ENCODE data around the gene MAP3K3.

Gene MAP3K3

DNA sequence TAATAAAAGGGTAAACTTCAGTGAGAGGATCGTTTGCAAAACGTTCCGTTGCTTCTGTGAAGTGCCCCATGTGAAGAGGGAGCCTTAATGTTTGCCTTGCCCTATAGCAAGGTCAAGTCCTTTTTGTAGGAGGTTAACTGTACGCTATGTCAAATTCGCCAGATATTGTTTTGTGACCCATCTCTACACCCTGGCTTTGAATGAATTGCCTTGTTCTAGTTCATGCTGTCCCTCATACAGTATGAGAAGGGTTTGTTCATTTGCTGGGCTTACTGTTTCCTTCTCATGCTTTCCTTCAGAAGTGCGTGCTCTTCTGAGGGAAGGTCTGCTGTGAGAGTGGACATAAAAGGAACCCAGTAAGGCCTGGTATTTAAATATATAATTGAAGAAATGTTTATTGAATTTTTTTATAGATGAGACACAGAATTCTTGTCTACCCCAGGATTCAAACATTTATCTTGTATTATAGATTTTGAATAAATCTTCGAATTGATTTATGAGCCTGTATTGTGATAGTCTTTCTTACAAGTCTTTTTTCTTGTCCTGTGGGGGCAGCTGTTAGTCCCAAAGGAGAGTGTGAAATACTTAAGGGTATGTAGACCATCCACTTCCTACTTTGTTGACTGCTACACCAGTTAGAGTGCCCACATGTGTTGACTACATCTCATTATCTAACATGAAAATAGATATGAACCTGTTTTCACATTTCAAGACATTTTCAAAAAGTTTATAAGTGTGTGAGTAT lies 1.7 kb downstream of the MAP3K3 start:
- no peak for TF ChIP-seq ZFX (IDR thresholded peaks at IDR 0.05)
- TF ChIP-seq, protein P1, sequence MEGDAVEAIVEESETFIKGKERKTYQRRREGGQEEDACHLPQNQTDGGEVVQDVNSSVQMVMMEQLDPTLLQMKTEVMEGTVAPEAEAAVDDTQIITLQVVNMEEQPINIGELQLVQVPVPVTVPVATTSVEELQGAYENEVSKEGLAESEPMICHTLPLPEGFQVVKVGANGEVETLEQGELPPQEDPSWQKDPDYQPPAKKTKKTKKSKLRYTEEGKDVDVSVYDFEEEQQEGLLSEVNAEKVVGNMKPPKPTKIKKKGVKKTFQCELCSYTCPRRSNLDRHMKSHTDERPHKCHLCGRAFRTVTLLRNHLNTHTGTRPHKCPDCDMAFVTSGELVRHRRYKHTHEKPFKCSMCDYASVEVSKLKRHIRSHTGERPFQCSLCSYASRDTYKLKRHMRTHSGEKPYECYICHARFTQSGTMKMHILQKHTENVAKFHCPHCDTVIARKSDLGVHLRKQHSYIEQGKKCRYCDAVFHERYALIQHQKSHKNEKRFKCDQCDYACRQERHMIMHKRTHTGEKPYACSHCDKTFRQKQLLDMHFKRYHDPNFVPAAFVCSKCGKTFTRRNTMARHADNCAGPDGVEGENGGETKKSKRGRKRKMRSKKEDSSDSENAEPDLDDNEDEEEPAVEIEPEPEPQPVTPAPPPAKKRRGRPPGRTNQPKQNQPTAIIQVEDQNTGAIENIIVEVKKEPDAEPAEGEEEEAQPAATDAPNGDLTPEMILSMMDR (conservative IDR thresholded peaks at IDR 0.05): no peak
- no peak overlapping the region for H3K27ac ChIP-seq

DNA sequence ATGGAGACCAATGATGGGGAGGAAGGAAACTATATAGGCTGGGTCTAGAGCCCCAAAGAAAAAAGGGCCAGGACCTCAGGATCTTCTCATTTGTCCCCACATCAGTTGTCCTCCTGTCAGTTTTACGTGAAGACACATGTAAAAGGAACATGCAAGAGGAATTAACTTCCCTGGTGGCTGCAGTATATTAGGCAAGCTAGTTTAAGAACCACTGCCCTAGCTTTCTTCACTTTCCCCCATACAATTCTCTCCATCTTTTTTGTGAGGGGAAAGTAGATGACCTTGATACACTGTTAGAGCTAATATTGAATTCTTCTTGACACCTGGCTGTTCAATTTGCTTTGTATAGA lies 2.3 kb downstream of the MAP3K3 start:
- H3K27ac ChIP-seq: no peak overlapping the region
- no peak for TF ChIP-seq ZFX (IDR thresholded peaks at IDR 0.05)
- TF ChIP-seq, protein P1 (conservative IDR thresholded peaks at IDR 0.05): no peak

DNA sequence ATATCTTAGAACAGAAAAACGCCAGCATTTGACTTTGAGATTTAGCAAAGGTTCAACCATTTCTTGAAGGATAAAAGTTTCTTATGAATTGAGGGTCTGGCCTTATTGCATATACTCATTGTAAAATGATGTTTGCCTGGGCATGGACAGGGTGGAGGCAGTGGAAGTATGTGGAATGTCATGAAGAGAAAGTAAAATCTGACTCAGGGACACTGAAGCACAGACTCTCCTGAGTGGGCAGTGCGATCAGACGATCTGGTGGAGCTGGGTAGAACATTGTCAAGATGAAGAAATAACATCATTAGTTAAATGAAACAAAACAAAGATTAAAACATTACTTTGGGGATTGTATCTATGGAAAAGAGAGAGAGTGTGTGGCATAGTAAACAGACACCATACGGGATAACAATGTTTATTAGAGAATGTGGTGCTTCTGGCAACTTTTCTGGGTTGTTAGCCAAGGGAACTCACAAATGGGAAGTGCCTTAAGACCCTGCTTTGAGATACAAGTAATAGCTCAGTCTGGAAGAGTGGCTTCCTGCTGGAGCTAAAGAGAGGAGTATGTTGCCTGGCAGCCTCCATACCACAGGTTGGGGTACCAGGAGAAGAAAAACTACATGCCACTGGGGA lies 4.4 kb downstream of the MAP3K3 start:
- TF ChIP-seq, protein P1 (conservative IDR thresholded peaks at IDR 0.05): no peak
- no peak for TF ChIP-seq ZFX (IDR thresholded peaks at IDR 0.05)
- H3K27ac ChIP-seq: no peak overlapping the region

DNA sequence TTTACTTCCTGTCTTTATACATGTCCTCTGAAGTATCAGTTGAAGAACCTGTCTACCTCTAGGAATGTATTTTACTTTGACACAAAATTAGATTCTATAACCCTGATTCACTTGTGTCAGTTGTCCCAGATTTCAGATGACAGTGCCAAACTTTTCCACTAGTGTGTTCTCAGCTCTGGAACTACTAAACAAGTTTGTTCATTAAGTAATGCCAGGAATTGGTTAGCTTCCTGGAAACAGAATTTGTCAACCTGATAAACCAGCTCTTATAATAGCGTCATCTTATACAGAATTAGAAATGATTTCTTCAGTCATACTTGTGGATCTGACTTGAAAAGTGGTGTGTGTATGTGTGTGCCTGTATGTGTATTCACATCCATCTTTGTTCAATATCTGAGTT lies 7.4 kb downstream of the MAP3K3 start:
- TF ChIP-seq, protein P1 (conservative IDR thresholded peaks at IDR 0.05): no peak
- TF ChIP-seq ZFX (IDR thresholded peaks at IDR 0.05): no peak
- H3K27ac ChIP-seq: no peak overlapping the region

DNA sequence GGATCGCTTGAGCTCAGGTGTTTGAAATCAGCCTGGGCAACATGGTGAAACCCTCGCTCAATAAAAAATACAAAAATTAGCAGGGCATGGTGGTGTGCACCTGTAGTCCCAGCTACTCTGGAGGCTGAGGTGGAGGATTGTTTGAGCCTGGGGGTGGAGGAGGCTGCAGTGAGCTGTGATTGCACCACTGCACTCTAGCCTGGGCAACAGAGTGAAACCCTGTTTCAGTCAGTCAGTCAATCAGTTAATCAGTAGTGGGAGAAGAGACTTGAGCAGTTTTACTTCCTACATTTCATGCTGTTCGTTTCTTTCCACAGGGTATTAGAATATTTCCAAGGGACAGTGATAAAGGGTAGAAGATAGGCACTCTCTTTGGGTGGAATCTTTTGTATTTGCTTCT lies 8.8 kb downstream of the MAP3K3 start:
- H3K27ac ChIP-seq: no peak overlapping the region
- TF ChIP-seq ZFX (IDR thresholded peaks at IDR 0.05): no peak
- TF ChIP-seq, protein P1 (conservative IDR thresholded peaks at IDR 0.05): no peak

DNA sequence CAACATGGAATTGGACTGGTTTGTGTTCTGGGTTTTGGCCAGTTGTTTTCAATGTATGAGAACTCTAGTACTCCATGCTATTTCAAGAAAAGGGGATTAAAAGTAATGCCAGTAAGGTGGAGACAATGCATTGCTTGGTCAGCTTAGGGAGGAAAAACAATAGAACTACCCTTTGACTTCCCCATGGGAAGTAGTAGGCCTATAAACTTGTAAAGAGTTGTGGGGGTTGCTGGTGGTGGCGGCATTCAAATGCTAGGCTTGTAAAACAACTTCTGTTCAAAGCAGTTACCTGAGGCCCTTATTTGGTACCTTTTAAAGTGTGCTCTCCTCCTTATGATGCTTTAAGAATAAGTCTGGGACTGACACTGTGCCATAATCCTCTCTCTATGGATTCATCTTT lies 9.4 kb downstream of the MAP3K3 start:
- TF ChIP-seq, protein P1 (conservative IDR thresholded peaks at IDR 0.05): no peak
- TF ChIP-seq ZFX (IDR thresholded peaks at IDR 0.05): no peak
- H3K27ac ChIP-seq: no peak overlapping the region

DNA sequence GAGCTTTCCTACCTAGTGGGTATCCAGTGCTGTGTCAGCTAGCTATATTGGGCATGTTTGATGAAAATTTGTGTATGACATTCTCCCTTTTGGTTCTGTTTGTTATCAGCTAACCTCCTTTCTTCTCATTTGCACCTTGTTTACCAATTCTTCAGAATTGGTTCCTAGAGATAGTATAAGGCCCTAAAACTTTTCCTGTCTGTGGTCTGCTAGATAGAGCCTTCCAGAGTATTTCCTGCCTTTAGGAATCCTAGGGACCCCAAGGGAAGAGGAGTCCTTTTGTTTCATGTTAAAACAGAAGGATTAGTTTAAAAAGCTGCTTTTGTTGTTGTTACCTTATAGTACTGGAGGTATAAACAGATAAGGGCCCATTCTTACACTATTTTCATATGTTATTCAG lies 11.5 kb downstream of the MAP3K3 start:
- no peak for TF ChIP-seq ZFX (IDR thresholded peaks at IDR 0.05)
- TF ChIP-seq, protein P1 (conservative IDR thresholded peaks at IDR 0.05): no peak
- H3K27ac ChIP-seq: no peak overlapping the region
